ENCODE measurements around the gene CYFIP2.
A peak's percentile ranks its signal among the peaks of the same experiment; 100 is the strongest.

CYFIP2 gene

GRCh38 chr5:157326440-157327005 is 60.6 kb downstream of the CYFIP2 start:
- DNase-seq (ENCODE audit: low read depth), result no peak

GRCh38 chr5:157327771-157328170 is 61.8 kb downstream of the CYFIP2 start:
- no peak for DNase-seq (ENCODE audit: low read depth)

- peak; percentile 22 for DNase-seq (ENCODE audit: low read depth)
Measured at GRCh38 chr5:157328277-157328912, 62.5 kb downstream of the CYFIP2 start.

- DNase-seq (ENCODE audit: low read depth), result no peak
Measured at GRCh38 chr5:157331807-157332206, 65.9 kb downstream of the CYFIP2 start.

- no peak for DNase-seq (ENCODE audit: low read depth)
Measured at GRCh38 chr5:157335534-157336422, 69.9 kb downstream of the CYFIP2 start.

- no peak for DNase-seq (ENCODE audit: low read depth)
Measured at GRCh38 chr5:157336423-157336744, 70.5 kb downstream of the CYFIP2 start.

- no peak for DNase-seq (ENCODE audit: low read depth)
Measured at GRCh38 chr5:157339409-157339808, 73.5 kb downstream of the CYFIP2 start.

- DNase-seq (ENCODE audit: low read depth), result no peak
Measured at GRCh38 chr5:157342822-157343402, 77.0 kb downstream of the CYFIP2 start.

- no peak for DNase-seq (ENCODE audit: low read depth)
Measured at GRCh38 chr5:157343842-157344790, 78.2 kb downstream of the CYFIP2 start.

- DNase-seq (ENCODE audit: low read depth), result no peak
Measured at GRCh38 chr5:157345067-157345466, 79.1 kb downstream of the CYFIP2 start.

GRCh38 chr5:157345485-157345884 is 79.6 kb downstream of the CYFIP2 start:
- DNase-seq (ENCODE audit: low read depth), result no peak

GRCh38 chr5:157347301-157348048 is 81.6 kb downstream of the CYFIP2 start:
- no peak for DNase-seq (ENCODE audit: low read depth)

- DNase-seq (ENCODE audit: low read depth), result no peak
Measured at GRCh38 chr5:157348049-157348400, 82.1 kb downstream of the CYFIP2 start.

- no peak for DNase-seq (ENCODE audit: low read depth)
Measured at GRCh38 chr5:157350939-157351801, 85.2 kb downstream of the CYFIP2 start.

- DNase-seq (ENCODE audit: low read depth), result no peak
Measured at GRCh38 chr5:157351802-157352092, 85.8 kb downstream of the CYFIP2 start.

GRCh38 chr5:157352756-157353340 is 86.9 kb downstream of the CYFIP2 start:
- no peak for DNase-seq (ENCODE audit: low read depth)

- DNase-seq (ENCODE audit: low read depth), result no peak
Measured at GRCh38 chr5:157354800-157355199, 88.9 kb downstream of the CYFIP2 start.

- no peak for DNase-seq (ENCODE audit: low read depth)
Measured at GRCh38 chr5:157356576-157356975, 90.7 kb downstream of the CYFIP2 start.

GRCh38 chr5:157357823-157358222 is 91.9 kb downstream of the CYFIP2 start:
- no peak for DNase-seq (ENCODE audit: low read depth)

- no peak for DNase-seq (ENCODE audit: low read depth)
Measured at GRCh38 chr5:157358871-157359270, 92.9 kb downstream of the CYFIP2 start.
